GM12878 (cell line): Measurements from ENCODE around the gene B3GNT4. TPM values are rescaled to one million over a fixed set of nuclear protein-coding genes. Genes with fewer than 3 reads are reported as not detected.

Experiments used
- ATAC-seq: fragments of 200-7000 bp; cut with Tn5 transposase; 3 replicates; pipeline ENCODE4 v1.9.1; 2020; ENCODE audit warnings: mild to moderate bottlenecking, moderate library complexity
- BruUV-seq: library from RNA; stranded (reverse); fragments of 400-500 nt; replicated peaks from 2 replicates; lab custom pipeline; 2021; lab: Mats Ljungman, UMichigan
- CTCF ChIA-PET: fragments of 300-600 bp; sonication (Branson Sonifier 250); formaldehyde crosslinking; extraction: SDS; loops from one replicate; lab custom pipeline; 2021; ENCODE audit warnings: inconsistent platforms; lab: Yijun Ruan, JAX
- POLR2A ChIA-PET: fragments of 350-600 bp; formaldehyde crosslinking; extraction: SDS; loops from one replicate; lab custom pipeline; 2021; ENCODE audit warnings: inconsistent platforms; lab: Charles Lee
- RAD21 ChIA-PET: fragments of 300-600 bp; sonication (Branson Sonifier 250); formaldehyde crosslinking; loops from one replicate; lab custom pipeline; 2023; ENCODE audit warnings: antibody characterized with exemption; ENCODE audit not compliant: unreplicated experiment; lab: Charles Lee
- SMC1A ChIA-PET: fragments of 300-600 bp; sonication (Branson Sonifier 250); formaldehyde crosslinking; loops from one replicate; lab custom pipeline; 2023; ENCODE audit not compliant: unreplicated experiment, uncharacterized antibody; lab: Charles Lee
- DNase-seq: peaks from one replicate; pipeline ENCODE4 v3.0.0-alpha.2; 2011; ENCODE audit warnings: low read depth, low spot score
- FAIRE-seq: peaks from 3 replicates; lab custom pipeline; 2011; peaks lifted over from hg19 to GRCh38; lab: Jason Lieb, UNC
- H2AFZ ChIP-seq: 2 replicates; pipeline ENCODE4 v1.6.0; 2011; ENCODE audit warnings: low read depth, low read length, control low read depth; ENCODE audit not compliant: control insufficient read depth
- H3K27ac ChIP-seq: 2 replicates; pipeline ENCODE4 v1.5.1; 2011; ENCODE audit warnings: control low read depth; ENCODE audit not compliant: control insufficient read depth, insufficient read depth
- H3K27me3 ChIP-seq, 2 experiments: replicated peaks in 1 of 2; 2 replicates each; pipeline versions ENCODE4 v1.6.0 to v1.6.1; 2011; ENCODE audit warnings: low read length in 1 of 2; ENCODE audit not compliant: control insufficient read depth in 2 of 2, insufficient read depth in 2 of 2
- H3K36me3 ChIP-seq, 2 experiments: 2 replicates each; pipeline ENCODE4 v1.5.1; 2011; ENCODE audit warnings: low read length in 1 of 2; ENCODE audit not compliant: control insufficient read depth in 2 of 2, insufficient read depth in 2 of 2
- H3K4me1 ChIP-seq: 2 replicates; pipeline ENCODE4 v1.6.1; 2011; ENCODE audit warnings: mild to moderate bottlenecking, low read length, moderate library complexity, mixed read lengths; ENCODE audit not compliant: control insufficient read depth, insufficient read depth
- H3K4me2 ChIP-seq: 2 replicates; pipeline ENCODE4 v1.6.0; 2011; ENCODE audit warnings: control low read depth; ENCODE audit not compliant: control insufficient read depth, insufficient read depth
- H3K4me3 ChIP-seq: fragments of 200-600 bp; sonication (generic); 2 replicates; pipeline ENCODE4 v1.5.1; 2016
- H3K79me2 ChIP-seq: 2 replicates; pipeline ENCODE4 v1.6.0; 2011; ENCODE audit warnings: low read length; ENCODE audit not compliant: control insufficient read depth, insufficient read depth
- H3K9ac ChIP-seq: 2 replicates; pipeline ENCODE4 v1.8.0; 2011; ENCODE audit warnings: low read length, control low read depth, mixed read lengths; ENCODE audit not compliant: control insufficient read depth, insufficient read depth
- H3K9me3 ChIP-seq: replicated peaks from 3 replicates; pipeline ENCODE4 v1.5.1; 2011; ENCODE audit warnings: mild to moderate bottlenecking, low read length; ENCODE audit not compliant: control insufficient read depth, insufficient read depth
- H4K20me1 ChIP-seq: 2 replicates; pipeline ENCODE4 v1.6.0; 2011; ENCODE audit not compliant: control insufficient read depth, insufficient read depth
- ASH2L ChIP-seq: fragments of 300-600, 200-600 bp; sonication (generic); IDR thresholded peaks from 2 replicates; pipeline ENCODE4 v1.6.1; 2017; ENCODE audit warnings: low read depth, mild to moderate bottlenecking, borderline replicate concordance
- BHLHE40 ChIP-seq, 2 experiments: fragments of 450-650 bp in 1 of 2; IDR thresholded peaks; 2 replicates each; pipeline ENCODE4 v1.6.1; 2011 to 2017; ENCODE audit warnings: low read depth in 2 of 2, borderline replicate concordance in 1 of 2, improper control_type of control experiment in 1 of 2, low read length in 1 of 2, mild to moderate bottlenecking in 1 of 2
- EZH2 ChIP-seq: IDR thresholded peaks from 2 replicates; pipeline ENCODE4 v1.6.1; 2012; ENCODE audit warnings: low read depth, mild to moderate bottlenecking, control low read depth, inconsistent platforms, low read length, borderline replicate concordance; ENCODE audit not compliant: control insufficient read depth
- GATAD2B ChIP-seq: fragments of 450-650 bp; conservative IDR thresholded peaks from 2 replicates; pipeline ENCODE4 v1.6.1; 2017; ENCODE audit warnings: low read depth, mild to moderate bottlenecking, moderate library complexity
- JUND ChIP-seq: IDR thresholded peaks from 2 replicates; pipeline ENCODE4 v1.6.1; 2012; ENCODE audit warnings: low read depth, mild to moderate bottlenecking, low read length, improper control_type of control experiment, moderate library complexity
- LARP7 ChIP-seq: fragments of 450-650 bp; IDR thresholded peaks from 2 replicates; pipeline ENCODE4 v1.6.1; 2017; ENCODE audit warnings: mild to moderate bottlenecking
- NFXL1 ChIP-seq: fragments of 450-650 bp; IDR thresholded peaks from 2 replicates; pipeline ENCODE4 v1.6.1; 2017; ENCODE audit warnings: antibody characterized with exemption, mild to moderate bottlenecking, borderline replicate concordance
- RCOR1 ChIP-seq: conservative IDR thresholded peaks from 2 replicates; pipeline ENCODE4 v1.6.1; 2012; ENCODE audit warnings: low read depth, low read length, improper control_type of control experiment
- TCF12 ChIP-seq: IDR thresholded peaks from 2 replicates; pipeline ENCODE4 v1.6.1; 2011; ENCODE audit warnings: low read depth, mild to moderate bottlenecking, low read length
- WGBS: methylation state at CpG from one replicate; pipeline ENCODE4 v1.1.6; 2016; ENCODE audit warnings: low lambda C conversion rate; ENCODE audit not compliant: insufficient replicate concordance, insufficient coverage; ENCODE audit errors: missing lambda C conversion rate; 5-methylcytosine and 5-hydroxymethylcytosine counted together
- in situ Hi-C: fragments of 300-500 bp; cut with MboI; formaldehyde crosslinking; loops from 9 replicates; pipeline ENCODE4 v1.14.3; 2018; ENCODE audit warnings: mixed read lengths
- intact Hi-C: fragments of 100-400 bp; cut with micrococcal nuclease; formaldehyde crosslinking; loops from one replicate; pipeline ENCODE4 v1.14.2; 2022; ENCODE audit not compliant: unreplicated experiment
- polyA plus RNA-seq, 11 experiments: library from polyadenylated mRNA; depleted of rRNA in 4 of 11; unstranded in 6 of 11; stranded (reverse) in 5 of 11; fragments of >200 nt; fragmentation: Nextera tagmentation in 4 of 11; fragmentation: Illumina TruSeq in 1 of 11; extraction: Ambion mirVana in 4 of 11; extraction: Trizol in 1 of 11; gene quantifications; 1 replicate in 1 of 11; 2 replicates in 10 of 11; pipeline versions ENCODE4 v1.2.1 to v1.2.3, GENCODE V29; 2011 to 2016; ENCODE audit warnings: inconsistent platforms in 2 of 11, missing spikeins in 2 of 11, low read depth in 1 of 11
- total RNA-seq, 4 experiments: library from RNA; depleted of rRNA in 3 of 4; stranded (reverse); fragments of >200 nt in 3 of 4; fragmentation: Illumina TruSeq in 1 of 4; extraction: Trizol in 1 of 4; gene quantifications; 2 replicates each; pipeline versions ENCODE4 v1.2.1 to v1.2.3, GENCODE V29; 2013 to 2021
- TF ChIP-seq, protein P1 (sequence below): fragments of 450-650 bp; IDR thresholded peaks from 2 replicates; pipeline ENCODE4 v1.6.1; 2018; ENCODE audit warnings: borderline replicate concordance, mild to moderate bottlenecking; ENCODE audit not compliant: partially characterized antibody
- TF ChIP-seq, protein P2 (sequence below): IDR thresholded peaks from 2 replicates; pipeline ENCODE4 v1.6.1; 2012; ENCODE audit warnings: low read depth, low read length, improper control_type of control experiment
- TF ChIP-seq, protein P3 (sequence below): fragments of 450-650 bp; conservative IDR thresholded peaks from 2 replicates; pipeline ENCODE4 v1.6.1; 2017; ENCODE audit warnings: mild to moderate bottlenecking, moderate library complexity

B3GNT4 gene
- total and polyA plus RNA-seq, 10 of the 15 experiments (the other 5 are each of a cell fraction or from before 2014, with no cell fraction given) = 0.04 to 0.95 (median 0.88) TPM; not detected in 7

DNA sequence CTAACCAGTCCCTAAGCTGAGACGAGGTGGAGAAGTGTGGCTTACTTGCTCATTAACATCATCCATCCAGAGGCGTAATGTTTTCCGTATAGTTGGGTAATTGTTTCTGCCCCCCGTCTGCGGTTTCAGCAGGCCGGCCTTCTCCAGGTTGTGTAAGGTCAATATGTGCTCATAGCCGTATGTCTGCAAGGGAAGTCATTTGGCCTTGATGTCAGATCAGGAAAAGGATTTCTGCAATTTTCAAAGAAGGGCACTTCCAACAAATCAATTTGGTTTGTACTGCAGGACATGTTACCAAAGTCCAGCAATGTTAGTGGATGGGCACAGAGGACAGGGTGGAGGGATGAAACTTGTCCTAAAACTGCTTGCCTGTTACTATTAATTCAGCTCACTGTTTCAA lies 32.2 kb downstream of the B3GNT4 start:
- 90% methylated on average over 7 of the region's 7 CpGs for whole genome bisulfite sequencing
- H3K36me3 ChIP-seq = peaks cover 1 to 4% of the 10 kb centered on the region in 2 experiments; a peak in 3 of 4 replicates
- H3K4me3 ChIP-seq = no peak overlapping the region
- ATAC-seq = no peak
- DNase-seq = no peak
- H3K4me2 ChIP-seq = no peak overlapping the region
- in situ Hi-C loops (no loop called here), intact Hi-C loops (no loop called here)
- ChIA-PET POLR2A (interaction anchor here (0.6 to 1.4 kb wide), 2 partner anchors 9 to 17 kb away, joined by 4 to 6 read pairs; partner anchors contain the start of gene DIABLO), CTCF (interaction anchor here (1.3 kb wide), 1 partner anchor 120 kb away, joined by 3 read pairs; no protein-coding TSS in a partner anchor), SMC1A (no interaction called here), RAD21 (no interaction called here)
- H3K27ac ChIP-seq = no peak overlapping the region
- no peaks in the 10 kb centered on the region for H3K9me3 ChIP-seq
- TF ChIP-seq EZH2 (no peak), BHLHE40 (IDR thresholded peaks at IDR 0.05; ENCODE audit: borderline replicate concordance in 1 of 2, low read depth in 2 of 2, low read length in 1 of 2) (no peak), JUND (no peak), TCF12 (no peak), GATAD2B (no peak), RCOR1 (no peak), NFXL1 (no peak), LARP7 (no peak), ASH2L (no peak)
- TF ChIP-seq, protein P1, sequence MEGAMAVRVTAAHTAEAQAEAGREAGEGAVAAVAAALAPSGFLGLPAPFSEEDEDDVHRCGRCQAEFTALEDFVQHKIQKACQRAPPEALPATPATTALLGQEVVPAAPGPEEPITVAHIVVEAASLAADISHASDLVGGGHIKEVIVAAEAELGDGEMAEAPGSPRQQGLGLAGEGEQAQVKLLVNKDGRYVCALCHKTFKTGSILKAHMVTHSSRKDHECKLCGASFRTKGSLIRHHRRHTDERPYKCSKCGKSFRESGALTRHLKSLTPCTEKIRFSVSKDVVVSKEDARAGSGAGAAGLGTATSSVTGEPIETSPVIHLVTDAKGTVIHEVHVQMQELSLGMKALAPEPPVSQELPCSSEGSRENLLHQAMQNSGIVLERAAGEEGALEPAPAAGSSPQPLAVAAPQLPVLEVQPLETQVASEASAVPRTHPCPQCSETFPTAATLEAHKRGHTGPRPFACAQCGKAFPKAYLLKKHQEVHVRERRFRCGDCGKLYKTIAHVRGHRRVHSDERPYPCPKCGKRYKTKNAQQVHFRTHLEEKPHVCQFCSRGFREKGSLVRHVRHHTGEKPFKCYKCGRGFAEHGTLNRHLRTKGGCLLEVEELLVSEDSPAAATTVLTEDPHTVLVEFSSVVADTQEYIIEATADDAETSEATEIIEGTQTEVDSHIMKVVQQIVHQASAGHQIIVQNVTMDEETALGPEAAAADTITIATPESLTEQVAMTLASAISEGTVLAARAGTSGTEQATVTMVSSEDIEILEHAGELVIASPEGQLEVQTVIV = no peak
- TF ChIP-seq, protein P2, sequence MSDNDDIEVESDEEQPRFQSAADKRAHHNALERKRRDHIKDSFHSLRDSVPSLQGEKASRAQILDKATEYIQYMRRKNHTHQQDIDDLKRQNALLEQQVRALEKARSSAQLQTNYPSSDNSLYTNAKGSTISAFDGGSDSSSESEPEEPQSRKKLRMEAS = no peak
- TF ChIP-seq, protein P3, sequence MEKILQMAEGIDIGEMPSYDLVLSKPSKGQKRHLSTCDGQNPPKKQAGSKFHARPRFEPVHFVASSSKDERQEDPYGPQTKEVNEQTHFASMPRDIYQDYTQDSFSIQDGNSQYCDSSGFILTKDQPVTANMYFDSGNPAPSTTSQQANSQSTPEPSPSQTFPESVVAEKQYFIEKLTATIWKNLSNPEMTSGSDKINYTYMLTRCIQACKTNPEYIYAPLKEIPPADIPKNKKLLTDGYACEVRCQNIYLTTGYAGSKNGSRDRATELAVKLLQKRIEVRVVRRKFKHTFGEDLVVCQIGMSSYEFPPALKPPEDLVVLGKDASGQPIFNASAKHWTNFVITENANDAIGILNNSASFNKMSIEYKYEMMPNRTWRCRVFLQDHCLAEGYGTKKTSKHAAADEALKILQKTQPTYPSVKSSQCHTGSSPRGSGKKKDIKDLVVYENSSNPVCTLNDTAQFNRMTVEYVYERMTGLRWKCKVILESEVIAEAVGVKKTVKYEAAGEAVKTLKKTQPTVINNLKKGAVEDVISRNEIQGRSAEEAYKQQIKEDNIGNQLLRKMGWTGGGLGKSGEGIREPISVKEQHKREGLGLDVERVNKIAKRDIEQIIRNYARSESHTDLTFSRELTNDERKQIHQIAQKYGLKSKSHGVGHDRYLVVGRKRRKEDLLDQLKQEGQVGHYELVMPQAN = no peak
- no peaks in the 10 kb centered on the region for H3K79me2 ChIP-seq
- BruUV-seq = no TSS peak
- no peak for FAIRE-seq
- no peaks in the 10 kb centered on the region for H4K20me1 ChIP-seq
- no peaks in the 10 kb centered on the region for H3K27me3 ChIP-seq
- no peak overlapping the region for H2AFZ ChIP-seq
- no peaks in the 10 kb centered on the region for H3K4me1 ChIP-seq
- no peak overlapping the region for H3K9ac ChIP-seq
